GM18870 (cell line): ENCODE measurements around the gene COX7A2.

Experiments used
- ATAC-seq: cut with Tn5 transposase; IDR thresholded peaks from one replicate; pipeline ENCODE4 v1.9.1; 2021; ENCODE audit warnings: moderate library complexity; ENCODE audit not compliant: unreplicated experiment

Gene COX7A2, protein sequence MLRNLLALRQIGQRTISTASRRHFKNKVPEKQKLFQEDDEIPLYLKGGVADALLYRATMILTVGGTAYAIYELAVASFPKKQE

DNA sequence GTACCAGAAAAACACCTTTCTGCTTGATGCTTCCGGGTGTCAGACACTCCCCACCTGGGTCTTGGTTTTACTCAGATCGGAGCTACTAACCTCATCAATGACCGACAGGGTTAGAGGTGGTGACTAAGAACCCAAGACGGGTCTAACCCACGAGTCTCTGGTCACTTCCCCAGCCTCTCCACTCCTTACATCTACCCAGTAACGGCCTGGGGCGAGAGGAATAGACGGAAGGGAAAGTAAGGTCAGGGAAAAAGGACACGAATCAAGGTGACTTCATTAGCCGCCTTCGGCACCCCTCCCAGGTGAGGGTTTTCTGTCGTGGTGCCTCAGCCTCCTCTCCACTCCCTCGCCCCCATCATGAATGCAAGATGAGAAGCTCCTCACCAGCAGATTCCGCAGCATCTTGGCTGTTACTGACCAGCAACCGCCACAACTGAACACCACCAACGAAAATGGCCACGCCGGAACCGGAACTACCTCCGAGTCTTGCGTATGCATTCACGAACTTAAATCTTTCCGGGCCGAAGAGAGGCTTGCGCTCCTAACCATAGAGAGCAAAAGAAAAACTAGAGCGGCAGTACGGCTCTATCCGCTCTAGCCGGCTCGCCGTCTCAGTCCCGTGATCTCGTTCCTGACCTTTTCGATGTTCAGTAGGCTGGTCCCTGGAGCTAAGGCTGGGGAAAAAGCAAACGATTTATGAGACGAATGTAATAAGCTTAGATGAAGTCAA is at the start of gene COX7A2:
TSS of gene COX7A2 (minus strand) at position 469 of the 730 bp plus-strand sequence. CDS start at position 402, 67 bp downstream.
- ATAC-seq, result peak; percentile 94

DNA sequence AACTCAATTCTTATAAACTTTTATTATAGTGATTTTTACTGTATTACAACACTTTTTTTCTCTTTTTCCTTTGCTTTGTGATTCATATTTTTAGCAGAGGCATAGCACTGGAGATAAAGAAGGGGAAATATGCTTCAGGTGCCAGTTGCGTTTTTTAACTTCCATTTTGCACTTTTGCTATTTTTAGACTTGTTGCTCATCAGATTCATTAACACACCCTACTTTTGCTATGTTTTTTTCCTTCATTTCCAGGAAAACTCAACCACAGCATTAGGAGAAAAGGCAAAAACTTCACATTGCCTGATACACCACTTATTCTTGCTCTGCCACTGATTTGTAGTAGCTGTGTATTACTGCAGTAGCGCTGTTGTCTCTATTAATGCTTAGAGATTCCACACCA is 49.0 kb upstream of the COX7A2 start:
- no peak for ATAC-seq

DNA sequence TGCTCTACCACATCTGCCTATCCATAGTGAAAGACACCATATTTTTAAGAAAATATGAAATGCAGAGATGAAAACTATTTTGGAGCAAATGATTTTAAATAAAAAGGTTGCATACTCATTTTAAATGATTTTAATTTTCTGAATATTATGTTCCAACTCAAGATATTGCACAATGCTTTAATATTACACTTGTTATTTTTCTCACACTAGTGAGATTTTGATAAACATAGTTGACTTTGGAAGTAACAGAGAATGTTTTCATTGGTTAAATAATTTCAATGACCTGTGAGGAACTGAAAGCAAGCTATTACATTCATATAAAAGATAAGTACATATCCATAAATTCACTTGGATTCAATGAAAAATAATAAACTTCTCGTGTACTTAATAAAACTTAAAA is 48.1 kb upstream of the COX7A2 start:
- ATAC-seq, result no peak

DNA sequence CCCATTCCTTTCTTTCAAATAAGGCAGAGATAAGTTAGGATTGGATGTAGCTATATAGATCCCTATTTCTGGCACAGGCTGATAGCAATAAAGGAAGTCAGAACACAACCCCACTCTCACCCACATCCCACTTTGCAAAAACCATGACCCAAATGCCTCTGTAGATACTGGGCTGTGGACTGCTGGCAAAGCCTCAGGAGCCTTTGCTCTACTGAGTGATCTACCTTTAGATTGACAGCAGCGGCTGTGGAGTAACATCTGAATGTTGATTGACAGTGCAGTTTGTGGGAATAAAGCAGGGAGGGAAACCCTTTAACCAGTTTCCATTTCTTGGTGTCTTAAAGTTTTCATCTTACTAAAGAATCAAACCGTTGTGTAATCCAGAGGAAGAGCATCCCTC is 47.7 kb upstream of the COX7A2 start:
- no peak for ATAC-seq

DNA sequence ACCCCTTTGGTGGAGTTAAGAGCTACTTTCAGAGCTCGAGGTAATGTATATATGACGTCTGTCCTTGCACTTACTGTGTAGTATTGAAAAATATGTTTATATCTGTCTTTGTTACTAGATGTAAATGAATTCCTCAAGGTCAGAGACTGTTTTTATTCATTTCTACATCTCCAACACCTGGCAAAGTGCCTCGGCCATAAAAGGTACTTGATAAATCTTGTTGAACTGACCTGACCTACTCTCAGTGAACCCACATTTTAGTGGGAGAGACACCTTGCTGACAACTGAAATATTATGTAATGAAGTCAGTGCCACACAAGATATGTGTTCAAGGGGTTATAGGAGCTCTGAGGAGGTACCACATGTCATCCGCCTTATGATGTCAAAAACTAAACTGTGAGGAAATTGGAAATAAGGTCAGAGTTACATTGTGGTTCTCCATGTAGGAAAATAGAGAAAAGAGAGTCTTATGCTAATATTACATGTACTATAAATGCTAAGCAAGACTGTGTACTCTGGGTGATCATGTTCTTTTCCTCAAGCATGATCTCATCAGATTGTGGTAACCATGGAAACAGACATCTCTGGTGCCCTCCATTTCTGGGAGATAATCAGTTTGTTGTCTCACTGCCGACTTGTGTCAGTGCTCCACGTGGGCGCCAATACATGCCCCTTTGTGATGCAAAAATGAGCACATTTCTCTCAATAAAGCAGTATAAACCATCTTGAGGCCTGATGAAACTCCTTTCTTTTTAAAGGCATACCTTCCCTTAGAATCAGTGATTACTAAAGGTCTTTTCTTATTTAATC is 46.7 kb upstream of the COX7A2 start:
- ATAC-seq, result no peak

DNA sequence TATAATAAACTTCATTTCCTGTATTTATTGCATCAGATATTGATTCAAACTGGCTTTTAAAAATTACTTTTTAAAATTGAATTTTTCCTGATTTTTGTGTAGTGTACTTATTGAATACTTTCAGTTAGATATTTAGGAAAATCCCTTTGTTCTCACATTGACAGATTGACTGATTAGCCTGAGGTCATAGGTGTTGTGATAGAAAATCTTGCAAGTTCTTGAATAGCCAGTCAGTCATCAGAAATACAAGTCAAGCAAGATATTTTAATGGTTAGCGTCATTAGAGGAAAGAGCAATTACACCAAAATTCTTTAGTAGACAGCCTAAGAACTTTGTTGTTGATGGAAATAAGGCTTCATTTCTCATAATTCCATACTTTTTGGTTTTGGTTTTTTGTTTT is 44.4 kb upstream of the COX7A2 start:
- ATAC-seq, result no peak

DNA sequence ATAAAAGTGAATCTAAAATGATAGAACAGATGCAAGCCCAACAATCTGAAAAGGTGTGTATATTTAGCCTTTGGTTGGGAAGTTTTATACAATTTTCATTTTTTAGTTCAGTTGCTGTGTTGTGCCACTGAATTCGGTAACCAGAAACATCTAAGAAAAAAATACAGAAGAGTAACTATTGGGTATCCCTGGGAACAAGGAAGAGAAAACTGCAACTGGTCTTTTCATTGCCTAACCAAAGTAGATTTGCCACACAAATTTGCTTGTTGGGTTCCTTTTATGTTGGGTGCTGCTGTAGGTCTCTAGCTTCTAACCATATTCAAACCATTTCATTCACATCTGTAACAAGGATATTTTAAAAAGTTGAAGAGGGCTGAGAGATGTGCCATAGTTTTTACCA is 43.8 kb upstream of the COX7A2 start:
- ATAC-seq, result no peak

DNA sequence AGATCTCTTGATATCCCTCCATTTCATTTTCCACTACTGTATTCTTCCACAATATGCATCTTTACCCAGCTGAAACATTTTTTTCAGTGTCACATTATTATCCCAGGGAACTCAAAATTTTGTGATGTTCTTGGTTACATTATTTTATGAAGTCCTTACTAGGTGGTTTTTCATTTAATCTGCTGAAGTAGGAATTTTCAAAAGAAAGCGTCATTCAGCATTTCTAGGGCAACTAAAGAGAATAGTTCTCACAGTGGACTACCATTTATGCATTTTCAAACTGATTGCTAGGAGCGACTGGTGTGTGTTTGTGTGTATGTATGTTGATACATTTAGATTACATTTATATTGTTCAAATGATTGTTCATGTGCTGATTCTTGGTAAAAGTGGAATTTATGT is 43.4 kb upstream of the COX7A2 start:
- ATAC-seq, result no peak

DNA sequence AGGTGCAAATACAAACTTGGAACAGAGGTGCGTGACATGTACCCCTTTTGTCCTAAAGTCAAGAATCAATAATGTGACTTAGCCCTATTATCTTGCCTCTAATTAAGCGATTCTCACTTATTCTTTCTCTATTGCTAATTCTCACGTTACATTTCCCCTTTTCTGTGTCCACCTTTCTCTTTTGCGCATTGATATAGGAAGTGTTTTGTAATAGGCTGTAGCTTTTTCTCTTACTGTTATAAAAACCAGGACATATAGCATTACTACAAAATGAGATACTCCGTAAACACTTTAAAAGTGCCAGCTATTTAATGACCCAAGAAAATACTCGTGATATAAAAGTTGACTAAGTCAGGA is 41.7 kb upstream of the COX7A2 start:
- ATAC-seq, result peak; percentile 1

DNA sequence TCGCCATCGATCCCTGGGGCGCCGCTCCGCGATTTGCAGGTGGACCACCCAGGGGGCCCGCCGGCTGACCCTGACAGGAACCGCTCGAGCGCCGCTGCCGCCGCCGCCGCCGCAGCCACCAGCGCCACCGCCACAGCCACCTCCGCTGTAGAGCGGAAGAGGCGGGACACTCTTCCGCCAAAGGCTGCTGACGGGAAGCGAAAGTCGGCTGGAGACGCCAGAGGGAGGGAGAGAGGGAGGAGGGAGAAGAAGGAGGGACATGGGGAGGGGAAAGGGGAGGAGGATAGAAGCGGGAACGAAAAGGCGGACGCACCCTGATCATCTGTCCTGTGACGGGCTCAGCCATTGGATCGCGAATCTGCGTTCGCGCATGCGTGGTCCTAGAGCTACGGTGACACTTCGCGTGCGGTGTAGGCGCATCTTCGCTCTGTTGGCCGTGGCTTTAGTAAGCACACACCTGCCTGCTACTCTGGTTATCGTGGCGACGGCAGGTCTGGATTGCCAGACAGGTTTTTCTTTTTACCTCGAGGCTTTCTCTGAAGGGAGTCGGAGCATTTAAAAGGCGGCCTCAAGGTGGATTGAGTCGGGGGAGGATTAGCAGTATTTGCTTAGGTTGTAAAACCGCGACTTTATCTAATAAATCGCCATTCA is 41.2 kb upstream of the COX7A2 start, which contains the start of gene TMEM30A:
TSS of gene TMEM30A (minus strand) at position 161 of the 651 bp plus-strand sequence. CDS start at position 7, 154 bp downstream.
- ATAC-seq, result peak; percentile 87

DNA sequence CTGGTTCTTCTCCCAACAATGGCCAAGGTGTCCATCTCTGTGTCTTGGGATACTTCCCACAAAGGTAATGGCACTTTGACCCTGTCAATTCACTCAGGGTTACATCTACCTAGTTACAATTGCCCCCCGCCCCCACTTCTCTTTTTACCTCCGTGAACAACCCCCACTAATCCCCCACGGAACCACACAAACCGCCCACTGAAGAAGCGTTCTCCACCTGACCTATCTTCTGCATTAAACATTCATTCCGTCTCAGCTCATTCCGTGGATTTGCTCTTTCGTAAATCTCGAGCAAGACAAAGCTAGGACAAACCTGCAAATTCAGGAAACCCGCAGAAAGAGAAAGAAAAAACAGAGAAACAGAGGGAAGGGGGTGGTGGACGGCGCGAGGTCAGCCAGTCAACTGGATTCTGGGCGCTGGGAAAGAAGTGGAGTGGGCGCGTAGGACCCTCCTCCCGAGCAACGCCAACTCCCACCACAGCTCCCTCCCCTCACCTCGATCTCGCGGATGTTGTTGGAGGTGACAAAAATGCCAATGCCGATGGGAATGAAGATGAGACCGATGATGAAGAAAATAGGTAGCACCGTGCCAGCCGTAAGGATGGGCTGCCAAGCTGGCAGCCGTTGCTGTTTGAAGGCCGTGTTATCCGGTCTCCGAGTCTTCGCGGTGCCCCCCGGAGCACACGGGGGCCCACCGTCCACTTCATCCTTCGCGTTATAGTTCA is 40.5 kb upstream of the COX7A2 start:
- ATAC-seq, result peak; percentile 12

DNA sequence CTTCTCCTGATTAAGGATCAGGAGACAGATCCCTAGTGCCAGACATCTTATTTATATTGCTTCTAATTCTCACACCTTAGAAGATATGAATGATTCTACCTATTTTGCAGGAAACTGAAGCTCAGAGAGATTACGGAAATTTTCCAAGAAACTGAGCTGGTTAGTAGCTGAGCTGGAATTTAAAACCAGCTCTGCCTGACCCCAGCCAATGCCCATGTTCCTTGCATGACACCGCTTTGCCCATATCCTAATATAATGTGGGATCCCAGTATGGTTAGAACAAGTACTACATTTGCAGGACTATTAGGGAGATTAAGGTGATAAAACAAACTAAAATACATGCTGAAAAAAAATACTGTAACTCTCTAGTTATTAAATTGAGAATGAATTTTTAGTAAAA is 39.1 kb upstream of the COX7A2 start:
- no peak for ATAC-seq

DNA sequence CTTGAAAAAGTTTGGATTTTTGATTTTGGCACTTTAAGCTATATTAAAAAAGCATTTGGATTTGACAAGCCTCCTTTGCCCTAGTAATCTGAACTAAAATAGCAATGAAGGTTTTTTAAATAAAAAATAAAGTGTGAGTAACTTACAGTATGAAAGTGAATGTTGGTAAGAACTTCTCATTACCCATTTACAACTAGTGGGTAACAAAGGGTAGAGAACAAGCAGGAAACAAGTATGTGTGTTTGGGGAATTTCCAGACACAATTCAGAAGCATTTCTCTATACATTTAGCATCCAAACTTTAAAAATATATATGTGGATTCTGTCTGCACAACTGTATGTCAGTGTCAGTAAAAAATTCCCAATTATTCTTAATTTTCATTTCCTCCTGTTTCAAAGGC is 38.1 kb upstream of the COX7A2 start:
- peak; percentile 30 for ATAC-seq

DNA sequence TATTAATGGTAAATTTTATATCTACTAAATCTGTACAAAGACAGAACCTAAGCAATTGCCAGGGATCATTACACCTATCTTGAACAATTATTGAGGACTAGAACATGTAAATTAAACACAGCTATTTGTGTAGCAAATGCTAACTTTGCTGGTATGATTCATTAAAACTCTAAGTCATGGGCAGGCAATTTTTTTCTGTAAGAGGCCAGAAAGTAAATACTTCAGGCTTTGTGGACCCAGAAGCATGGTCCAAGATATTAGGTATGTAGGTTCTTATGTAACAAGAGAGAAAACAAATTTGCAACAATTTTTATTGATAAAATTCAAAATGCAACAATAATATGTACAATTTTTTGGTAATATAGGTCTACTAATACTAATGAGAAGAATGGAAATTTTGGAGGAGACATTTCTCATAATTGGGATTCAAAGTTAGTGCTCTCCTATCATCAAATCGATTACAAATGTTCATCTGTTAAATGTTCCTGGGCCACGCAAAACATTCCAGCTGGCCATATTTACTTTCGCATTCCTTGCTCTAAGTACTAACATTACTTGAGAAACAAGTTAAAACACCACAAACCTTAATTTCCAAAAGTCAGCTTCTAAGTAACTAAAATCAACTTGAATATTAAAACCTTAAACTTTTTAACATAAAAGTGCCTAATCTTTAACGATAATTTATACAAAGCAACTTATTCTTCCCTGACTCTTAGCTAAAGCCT is 36.7 kb upstream of the COX7A2 start:
- ATAC-seq, result no peak

DNA sequence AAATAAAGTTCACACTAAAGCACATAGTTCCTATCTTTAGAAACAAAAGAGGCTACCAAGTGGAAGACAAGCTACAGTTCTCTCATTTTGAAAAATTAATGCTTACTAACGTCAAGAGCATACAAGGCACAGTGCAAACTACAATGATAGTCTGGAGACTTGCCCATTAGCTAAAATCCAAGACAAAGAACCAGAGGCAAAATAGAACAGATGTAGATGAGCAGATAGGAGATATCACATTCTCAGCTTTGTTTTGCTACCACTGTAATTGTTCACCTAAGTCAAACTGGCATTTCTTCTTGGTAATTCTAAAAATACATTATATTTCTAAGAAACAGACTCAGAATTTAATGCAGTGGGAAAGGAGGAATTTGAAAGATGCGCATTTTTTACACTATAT is 35.8 kb upstream of the COX7A2 start:
- no peak for ATAC-seq

DNA sequence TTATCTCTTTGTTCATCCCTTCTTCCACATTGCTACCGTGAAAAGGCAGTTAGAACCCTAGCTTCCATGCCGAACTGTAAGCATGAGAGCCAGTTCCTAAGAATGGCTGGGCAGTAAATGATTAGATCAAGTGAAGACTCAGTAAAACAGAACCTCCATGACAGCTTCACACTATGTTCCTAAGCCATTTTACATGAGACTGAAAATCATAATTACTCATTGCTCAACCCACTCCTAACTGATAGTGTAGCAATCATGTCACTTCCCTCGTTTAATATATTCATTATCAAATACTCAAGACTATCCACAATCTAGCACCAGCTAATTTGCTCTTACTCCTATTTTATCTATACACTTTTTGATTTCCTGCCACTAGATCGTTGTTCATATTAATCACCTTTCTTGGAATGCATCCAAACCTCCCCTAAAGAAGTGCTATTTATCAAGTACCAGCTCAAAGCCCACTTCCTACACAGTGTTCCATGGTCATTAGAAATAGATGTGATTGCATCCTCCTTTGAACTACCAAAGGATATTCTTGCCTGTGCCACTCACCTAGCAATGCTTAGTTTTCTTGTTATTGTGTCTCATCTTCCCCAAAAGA is 35.0 kb upstream of the COX7A2 start:
- no peak for ATAC-seq

DNA sequence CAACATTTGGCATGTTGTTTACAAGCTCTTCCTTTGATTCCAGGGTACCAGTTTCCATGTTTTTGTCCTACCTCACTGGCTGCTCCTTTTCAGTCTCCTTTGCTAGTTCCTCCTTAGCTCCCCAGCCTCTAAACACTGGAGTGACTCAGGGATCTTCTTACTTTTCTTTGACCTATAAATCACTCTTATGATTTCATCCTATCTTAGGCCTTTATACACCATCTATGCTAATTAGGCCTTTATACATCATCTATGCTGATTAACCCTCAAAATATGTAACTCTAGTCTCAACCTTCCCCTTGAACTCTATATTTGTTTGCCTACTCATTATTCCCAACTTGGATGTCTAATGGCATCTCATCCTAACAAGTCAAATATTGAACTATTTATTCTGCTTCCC is 31.5 kb upstream of the COX7A2 start:
- ATAC-seq, result no peak

DNA sequence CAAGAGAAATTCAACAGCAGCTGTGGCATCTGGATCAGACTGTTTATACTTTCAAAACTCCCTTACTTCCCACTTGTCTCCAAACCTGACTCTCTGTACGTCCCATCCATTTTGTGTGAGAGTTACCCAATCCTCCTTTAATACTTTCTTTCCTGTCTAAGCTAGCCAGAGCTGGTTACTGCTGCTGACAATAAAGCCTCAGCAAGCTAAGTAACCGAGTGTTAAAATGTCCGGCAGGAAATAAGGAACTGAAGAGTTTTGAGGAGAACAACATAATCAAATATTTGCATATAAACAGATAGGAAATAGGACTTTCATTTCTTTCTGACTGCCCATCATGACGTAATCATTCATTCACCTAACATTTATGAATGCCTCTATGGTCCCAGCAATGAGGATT is 29.4 kb upstream of the COX7A2 start:
- no peak for ATAC-seq

DNA sequence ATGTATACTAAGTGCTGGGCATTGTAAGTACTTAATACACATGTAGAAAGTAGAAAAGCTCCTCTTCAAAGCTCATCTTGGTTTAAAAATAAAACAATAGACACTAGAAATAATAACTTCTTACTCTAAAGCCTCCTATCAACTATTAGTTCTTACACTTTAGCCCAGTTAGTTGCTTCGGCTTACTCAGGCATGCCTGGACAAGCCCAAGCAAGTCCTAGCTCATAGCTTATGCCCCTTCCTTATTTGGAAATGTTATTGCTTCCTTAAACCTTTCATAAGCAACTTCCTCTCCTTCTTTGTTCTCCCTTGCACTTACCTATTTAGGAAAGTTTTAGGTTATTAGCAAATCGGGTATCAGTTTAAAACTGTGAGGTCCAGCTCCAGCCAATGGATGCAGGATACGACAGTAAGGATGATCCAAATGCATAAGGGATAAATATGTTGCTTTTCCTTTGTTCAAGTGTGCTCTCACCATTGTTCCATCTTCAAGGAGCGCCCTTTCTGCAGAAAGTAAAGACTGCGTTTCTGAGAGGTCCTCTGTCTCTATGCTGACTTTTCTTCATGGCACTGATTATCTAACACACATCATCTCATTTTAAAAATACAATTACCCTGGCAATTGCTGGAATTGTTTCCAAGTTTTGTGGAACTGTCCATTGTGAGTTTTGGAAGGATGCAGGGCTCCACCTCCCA is 28.7 kb upstream of the COX7A2 start:
- no peak for ATAC-seq
